Lower leg skin (tissue), 3 donors: ENCODE measurements around the gene ERMN.

Experiments used
- POLR2A ChIP-seq, 2 donors: fragments of 450-650 bp; IDR thresholded peaks; one replicate each; pipeline ENCODE4 v1.6.1; 2016 to 2017; ENCODE audit warnings: antibody characterized with exemption in 2 of 2, mild to moderate bottlenecking in 1 of 2, moderate library complexity in 1 of 2
- TF ChIP-seq, protein P1 (sequence below), 3 donors: fragments of 450-650 bp; IDR thresholded peaks; one replicate each; pipeline ENCODE4 v1.5.1; 2016; ENCODE audit warnings: antibody characterized with exemption in 3 of 3, mild to moderate bottlenecking in 3 of 3, moderate library complexity in 2 of 3

DNA sequence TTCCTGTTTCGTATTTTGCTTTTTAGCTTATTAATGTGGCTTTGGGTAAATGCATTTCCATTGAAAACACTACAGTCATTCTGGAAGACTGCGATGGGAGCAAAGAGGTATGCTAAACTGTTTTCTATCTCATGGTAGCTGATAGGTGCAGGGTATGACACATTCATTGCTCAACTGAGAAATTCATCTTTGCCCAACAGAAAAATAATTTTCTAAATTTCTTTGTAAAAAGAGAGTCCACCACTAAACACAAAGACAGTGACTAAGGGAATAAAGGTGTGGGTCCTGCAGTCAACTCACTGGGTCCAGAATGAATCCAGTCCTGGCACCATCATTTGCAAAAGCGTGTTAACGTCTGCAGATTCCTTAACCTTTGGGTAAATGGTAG, 19.9 kb downstream of the ERMN start:
- no peak for TF ChIP-seq POLR2A (IDR thresholded peaks at IDR 0.05)
- TF ChIP-seq, protein P1, sequence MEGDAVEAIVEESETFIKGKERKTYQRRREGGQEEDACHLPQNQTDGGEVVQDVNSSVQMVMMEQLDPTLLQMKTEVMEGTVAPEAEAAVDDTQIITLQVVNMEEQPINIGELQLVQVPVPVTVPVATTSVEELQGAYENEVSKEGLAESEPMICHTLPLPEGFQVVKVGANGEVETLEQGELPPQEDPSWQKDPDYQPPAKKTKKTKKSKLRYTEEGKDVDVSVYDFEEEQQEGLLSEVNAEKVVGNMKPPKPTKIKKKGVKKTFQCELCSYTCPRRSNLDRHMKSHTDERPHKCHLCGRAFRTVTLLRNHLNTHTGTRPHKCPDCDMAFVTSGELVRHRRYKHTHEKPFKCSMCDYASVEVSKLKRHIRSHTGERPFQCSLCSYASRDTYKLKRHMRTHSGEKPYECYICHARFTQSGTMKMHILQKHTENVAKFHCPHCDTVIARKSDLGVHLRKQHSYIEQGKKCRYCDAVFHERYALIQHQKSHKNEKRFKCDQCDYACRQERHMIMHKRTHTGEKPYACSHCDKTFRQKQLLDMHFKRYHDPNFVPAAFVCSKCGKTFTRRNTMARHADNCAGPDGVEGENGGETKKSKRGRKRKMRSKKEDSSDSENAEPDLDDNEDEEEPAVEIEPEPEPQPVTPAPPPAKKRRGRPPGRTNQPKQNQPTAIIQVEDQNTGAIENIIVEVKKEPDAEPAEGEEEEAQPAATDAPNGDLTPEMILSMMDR (IDR thresholded peaks at IDR 0.05): no peak
